Natural killer cell (primary cell): Measurements from ENCODE around the gene CD40LG. TPM values are rescaled to one million over a fixed set of nuclear protein-coding genes. Genes with fewer than 3 reads are reported as not detected.

Source experiments
- ATAC-seq, 3 donors: fragments of 150-1000 bp in 2 of 3; fragments of 200-7000 bp in 1 of 3; cut with Tn5 transposase; 1 replicate in 1 of 3; 2 replicates in 2 of 3; pipeline ENCODE4 v1.10.0; 2021; ENCODE audit warnings: mild to moderate bottlenecking in 2 of 3, moderate library complexity in 2 of 3
- DNase-seq, 2 donors: peaks; one replicate each; pipeline versions ENCODE4 v3.0.0 to v3.0.0-alpha.2; 2013 to 2021; ENCODE audit warnings: mixed read lengths in 1 of 2
- H3K27ac ChIP-seq: one replicate; pipeline ENCODE4 v1.5.1; 2013; ENCODE audit warnings: mild to moderate bottlenecking, low read length
- H3K27me3 ChIP-seq: one replicate; pipeline ENCODE4 v1.6.1; 2013; ENCODE audit warnings: low read length; ENCODE audit not compliant: control insufficient read depth, insufficient read depth
- H3K36me3 ChIP-seq: one replicate; pipeline ENCODE4 v1.6.1; 2013; ENCODE audit warnings: low read length; ENCODE audit not compliant: control insufficient read depth, insufficient read depth
- H3K4me1 ChIP-seq: one replicate; pipeline ENCODE4 v1.6.1; 2013; ENCODE audit warnings: low read length; ENCODE audit not compliant: control insufficient read depth, insufficient read depth
- H3K4me3 ChIP-seq: one replicate; pipeline ENCODE4 v1.5.1; 2013; ENCODE audit warnings: low read length
- H3K9me3 ChIP-seq: one replicate; pipeline ENCODE4 v1.6.1; 2013; ENCODE audit warnings: low read length; ENCODE audit not compliant: control insufficient read depth, insufficient read depth
- H3K27ac Mint-ChIP-seq, 2 donors: one replicate each; pipeline ENCODE4 v1.8.0; 2022; ENCODE audit warnings: mild to moderate bottlenecking in 2 of 2, mixed read lengths in 2 of 2, moderate library complexity in 1 of 2
- H3K27me3 Mint-ChIP-seq, 2 donors: one replicate each; pipeline ENCODE4 v1.8.0; 2022; ENCODE audit warnings: low read depth in 2 of 2, mixed read lengths in 2 of 2
- H3K36me3 Mint-ChIP-seq: one replicate; pipeline ENCODE4 v1.8.0; 2022; ENCODE audit warnings: mixed read lengths
- H3K4me1 Mint-ChIP-seq, 2 donors: one replicate each; pipeline ENCODE4 v1.8.0; 2022; ENCODE audit warnings: mixed read lengths in 2 of 2
- H3K4me3 Mint-ChIP-seq: one replicate; pipeline ENCODE4 v1.8.0; 2022; ENCODE audit warnings: mild to moderate bottlenecking, moderate library complexity, mixed read lengths
- H3K9me3 Mint-ChIP-seq, 2 donors: one replicate each; pipeline ENCODE4 v1.8.0; 2022; ENCODE audit warnings: mixed read lengths in 2 of 2
- WGBS: methylation state at CpG from one replicate; pipeline ENCODE4 v1.1.7; 2013; ENCODE audit warnings: missing lambda C conversion rate; ENCODE audit not compliant: insufficient coverage; 5-methylcytosine and 5-hydroxymethylcytosine counted together
- intact Hi-C: fragments of 100-400 bp; cut with micrococcal nuclease; formaldehyde crosslinking; loops from one replicate; pipeline ENCODE4 v1.14.2; 2022
- total RNA-seq, 4 donors: library from RNA; stranded (reverse); fragments of 120-200 nt in 1 of 4; gene quantifications; one replicate each; pipeline versions ENCODE4 v1.2.3 to v1.2.4, GENCODE V29; 2013 to 2022
- TF ChIP-seq, protein P1 (sequence below): fragments of 200-600 bp; IDR thresholded peaks from one replicate; pipeline ENCODE4 v1.8.0; 2022; ENCODE audit warnings: antibody characterized with exemption

Gene CD40LG
- total RNA-seq, 3 donors from 2014 or later (not counting 1 experiment from before 2014, with no cell fraction given), result 0.77 to 1.5 TPM; not detected in 1

DNA sequence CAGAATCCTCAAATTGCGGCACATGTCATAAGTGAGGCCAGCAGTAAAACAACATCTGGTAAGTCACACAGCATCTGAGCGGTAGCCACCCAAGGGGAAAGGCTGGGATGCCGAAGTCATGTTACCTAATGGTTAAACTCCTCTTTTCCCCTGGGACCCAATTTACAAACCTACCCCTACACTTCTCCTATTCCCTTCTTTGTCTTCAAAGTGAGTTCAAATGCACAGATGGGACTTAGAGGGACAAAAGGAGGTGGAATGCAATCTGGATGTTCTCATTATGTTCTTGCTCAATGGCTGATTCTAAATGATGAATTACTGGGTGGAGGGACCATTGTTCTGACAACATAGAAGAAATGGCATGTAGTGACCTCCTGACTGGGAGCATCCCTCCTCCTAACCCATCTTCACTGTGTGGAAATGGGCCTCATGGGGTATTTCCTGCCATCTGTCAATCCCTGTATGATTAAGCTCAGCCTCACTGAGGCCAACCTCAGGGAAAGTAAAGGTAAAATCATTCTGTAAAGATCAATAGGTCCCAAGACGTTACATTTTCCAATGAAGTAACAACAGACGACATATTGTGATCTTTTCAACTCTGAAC, 8.5 kb downstream of the CD40LG start:
- DNase-seq, result no peak

DNA sequence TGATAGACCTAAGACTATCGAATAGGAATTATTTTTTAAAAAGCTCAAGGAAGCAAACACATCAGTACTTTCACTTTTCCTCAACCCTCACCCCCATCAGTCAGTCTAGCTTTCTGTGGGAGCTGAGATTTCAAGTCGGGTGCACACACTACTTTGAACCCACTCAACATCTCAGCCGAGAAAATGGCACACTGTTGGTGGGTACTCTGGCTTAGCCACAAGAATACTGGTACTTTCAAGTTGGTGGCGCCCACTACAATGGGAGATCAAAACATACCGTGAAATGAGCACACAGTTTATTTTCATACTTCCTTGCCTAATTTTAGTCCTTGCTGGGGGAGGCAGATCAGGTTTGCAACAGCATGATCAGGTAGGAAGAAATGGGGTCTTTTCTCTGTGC, 10.2 kb downstream of the CD40LG start:
- no peak for ATAC-seq
- no peak overlapping the region for H3K4me3 ChIP-seq
- H3K27me3 Mint-ChIP-seq, result no peaks in the 10 kb centered on the region
- H3K27ac ChIP-seq, result no peak overlapping the region
- peak in 1 of 2 donors; percentile 46 for DNase-seq
- 38% methylated on average over 4 of the region's 5 CpGs for WGBS
- H3K4me1 ChIP-seq, result peaks cover 9% of the 10 kb centered on the region
- H3K36me3 ChIP-seq, result no peaks in the 10 kb centered on the region
- H3K27ac Mint-ChIP-seq, result no peak overlapping the region
- H3K36me3 Mint-ChIP-seq, result no peaks in the 10 kb centered on the region
- no peaks in the 10 kb centered on the region for H3K9me3 Mint-ChIP-seq
- no peak overlapping the region for H3K4me3 Mint-ChIP-seq
- peaks cover 5 to 6% of the 10 kb centered on the region in 2 donors for H3K4me1 Mint-ChIP-seq
- no peaks in the 10 kb centered on the region for H3K9me3 ChIP-seq
- TF ChIP-seq, protein P1, sequence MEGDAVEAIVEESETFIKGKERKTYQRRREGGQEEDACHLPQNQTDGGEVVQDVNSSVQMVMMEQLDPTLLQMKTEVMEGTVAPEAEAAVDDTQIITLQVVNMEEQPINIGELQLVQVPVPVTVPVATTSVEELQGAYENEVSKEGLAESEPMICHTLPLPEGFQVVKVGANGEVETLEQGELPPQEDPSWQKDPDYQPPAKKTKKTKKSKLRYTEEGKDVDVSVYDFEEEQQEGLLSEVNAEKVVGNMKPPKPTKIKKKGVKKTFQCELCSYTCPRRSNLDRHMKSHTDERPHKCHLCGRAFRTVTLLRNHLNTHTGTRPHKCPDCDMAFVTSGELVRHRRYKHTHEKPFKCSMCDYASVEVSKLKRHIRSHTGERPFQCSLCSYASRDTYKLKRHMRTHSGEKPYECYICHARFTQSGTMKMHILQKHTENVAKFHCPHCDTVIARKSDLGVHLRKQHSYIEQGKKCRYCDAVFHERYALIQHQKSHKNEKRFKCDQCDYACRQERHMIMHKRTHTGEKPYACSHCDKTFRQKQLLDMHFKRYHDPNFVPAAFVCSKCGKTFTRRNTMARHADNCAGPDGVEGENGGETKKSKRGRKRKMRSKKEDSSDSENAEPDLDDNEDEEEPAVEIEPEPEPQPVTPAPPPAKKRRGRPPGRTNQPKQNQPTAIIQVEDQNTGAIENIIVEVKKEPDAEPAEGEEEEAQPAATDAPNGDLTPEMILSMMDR, result no peak
- H3K27me3 ChIP-seq, result no peaks in the 10 kb centered on the region
- intact Hi-C loops, result no loop called here

More for the DNA sequence above, 8.5 kb downstream of the CD40LG start:
- Mint-ChIP-seq H3K9me3 (no peaks in the 10 kb centered on the region), H3K27ac (no peak overlapping the region), H3K36me3 (no peaks in the 10 kb centered on the region), H3K27me3 (no peaks in the 10 kb centered on the region), H3K4me1 (peaks cover 0 to 6% of the 10 kb centered on the region in 2 donors), H3K4me3 (peak overlapping the region; percentile 29)
- intact Hi-C loops, result no loop called here
- Histone ChIP-seq H3K4me1 (no peaks in the 10 kb centered on the region), H3K36me3 (no peaks in the 10 kb centered on the region), H3K27me3 (no peaks in the 10 kb centered on the region), H3K27ac (no peak overlapping the region), H3K4me3 (no peak overlapping the region), H3K9me3 (no peaks in the 10 kb centered on the region)
- 100% methylated on average over 5 of the region's 5 CpGs for WGBS
- TF ChIP-seq, protein P1, result no peak
- no peak for ATAC-seq

DNA sequence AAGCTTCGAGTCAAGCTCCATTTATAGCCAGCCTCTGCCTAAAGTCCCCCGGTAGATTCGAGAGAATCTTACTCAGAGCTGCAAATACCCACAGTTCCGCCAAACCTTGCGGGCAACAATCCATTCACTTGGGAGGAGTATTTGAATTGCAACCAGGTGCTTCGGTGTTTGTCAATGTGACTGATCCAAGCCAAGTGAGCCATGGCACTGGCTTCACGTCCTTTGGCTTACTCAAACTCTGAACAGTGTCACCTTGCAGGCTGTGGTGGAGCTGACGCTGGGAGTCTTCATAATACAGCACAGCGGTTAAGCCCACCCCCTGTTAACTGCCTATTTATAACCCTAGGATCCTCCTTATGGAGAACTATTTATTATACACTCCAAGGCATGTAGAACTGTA, 11.2 kb downstream of the CD40LG start:
- intact Hi-C loops, result no loop called here
- no peak for ATAC-seq
- peak in 1 of 2 donors; percentile 38 for DNase-seq
- Mint-ChIP-seq H3K4me3 (no peak overlapping the region), H3K9me3 (no peaks in the 10 kb centered on the region), H3K4me1 (peaks cover 5 to 12% of the 10 kb centered on the region in 2 donors), H3K27ac (no peak overlapping the region), H3K36me3 (no peaks in the 10 kb centered on the region), H3K27me3 (no peaks in the 10 kb centered on the region)
- WGBS, result 92% methylated on average over 8 of the region's 9 CpGs
- no peaks in the 10 kb centered on the region for H3K9me3 ChIP-seq
- H3K27ac ChIP-seq, result no peak overlapping the region
- H3K4me3 ChIP-seq, result no peak overlapping the region
- peaks cover 9% of the 10 kb centered on the region for H3K4me1 ChIP-seq
- TF ChIP-seq, protein P1, result no peak
- no peaks in the 10 kb centered on the region for H3K27me3 ChIP-seq
- H3K36me3 ChIP-seq, result no peaks in the 10 kb centered on the region

DNA sequence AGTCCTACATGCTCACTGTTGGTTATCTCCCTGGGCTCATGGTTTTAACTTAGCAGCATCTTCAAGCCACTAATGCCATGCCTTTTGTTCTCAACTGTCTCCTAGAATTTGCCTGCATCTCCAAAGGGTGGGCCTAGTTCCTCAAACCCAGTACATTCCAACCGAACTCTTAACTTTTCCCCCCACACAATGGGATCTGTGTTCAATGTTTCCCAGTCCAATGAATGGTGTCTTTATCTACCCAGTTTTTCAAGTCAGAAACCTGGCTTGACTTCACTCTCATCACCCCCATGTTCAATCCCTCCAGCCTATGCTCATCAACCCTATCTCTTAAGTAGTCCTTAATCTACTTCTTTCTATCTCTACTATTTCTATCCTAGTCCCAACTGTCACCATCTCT, 12.9 kb downstream of the CD40LG start:
- no peak overlapping the region for H3K27ac Mint-ChIP-seq
- no peak for ATAC-seq
- no peaks in the 10 kb centered on the region for H3K36me3 Mint-ChIP-seq
- peaks cover 0 to 3% of the 10 kb centered on the region in 2 donors for H3K9me3 Mint-ChIP-seq
- Histone ChIP-seq H3K27ac (no peak overlapping the region), H3K9me3 (no peaks in the 10 kb centered on the region), H3K36me3 (peaks cover 9% of the 10 kb centered on the region), H3K4me1 (peaks cover 11% of the 10 kb centered on the region), H3K4me3 (no peak overlapping the region), H3K27me3 (no peaks in the 10 kb centered on the region)
- intact Hi-C loops, result no loop called here
- H3K4me3 Mint-ChIP-seq, result no peak overlapping the region
- 94% methylated on average over 1 of the region's 1 CpG for WGBS
- no peaks in the 10 kb centered on the region for H3K27me3 Mint-ChIP-seq
- TF ChIP-seq, protein P1, result no peak
- no peak for DNase-seq
- peaks cover 5 to 18% of the 10 kb centered on the region in 2 donors for H3K4me1 Mint-ChIP-seq
